Measurements from ENCODE around the gene SETD3.

SETD3 gene

GRCh38 chr14:99516156-99516870, 35.7 kb upstream of the SETD3 start:
- no peak for DNase-seq

- DNase-seq, result no peak
These were observed 34.9 kb upstream of the SETD3 start for GRCh38 chr14:99515301-99516155.

GRCh38 chr14:99514552-99515300, 34.1 kb upstream of the SETD3 start:
- no peak for DNase-seq

GRCh38 chr14:99513946-99514551, 33.4 kb upstream of the SETD3 start:
- no peak for DNase-seq

- DNase-seq, result no peak
These were observed 32.6 kb upstream of the SETD3 start for GRCh38 chr14:99513183-99513694.

- no peak for DNase-seq
These were observed 32.0 kb upstream of the SETD3 start for GRCh38 chr14:99512571-99513182.

GRCh38 chr14:99512110-99512449, 31.4 kb upstream of the SETD3 start:
- DNase-seq, result no peak

GRCh38 chr14:99511421-99512109, 30.9 kb upstream of the SETD3 start:
- DNase-seq, result no peak

- no peak for DNase-seq
These were observed 30.0 kb upstream of the SETD3 start for GRCh38 chr14:99510556-99511139.

GRCh38 chr14:99509871-99510555, 29.4 kb upstream of the SETD3 start:
- no peak for DNase-seq

GRCh38 chr14:99508896-99509629, 28.4 kb upstream of the SETD3 start:
- DNase-seq, result no peak

GRCh38 chr14:99507860-99508640, 27.4 kb upstream of the SETD3 start:
- DNase-seq, result no peak

- DNase-seq, result no peak
These were observed 25.6 kb upstream of the SETD3 start for GRCh38 chr14:99506276-99506675.

GRCh38 chr14:99505089-99505488, 24.4 kb upstream of the SETD3 start:
- DNase-seq, result no peak

- DNase-seq, result no peak
These were observed 23.3 kb upstream of the SETD3 start for GRCh38 chr14:99503848-99504453.

- DNase-seq, result no peak
These were observed 22.3 kb upstream of the SETD3 start for GRCh38 chr14:99502989-99503421.

GRCh38 chr14:99497894-99498293, 17.2 kb upstream of the SETD3 start:
- DNase-seq, result no peak

GRCh38 chr14:99497341-99497740, 16.7 kb upstream of the SETD3 start:
- DNase-seq, result no peak

GRCh38 chr14:99484106-99484505, 3.4 kb upstream of the SETD3 start:
- no peak for DNase-seq

Data from NCI-H446 (cell line).